CD4-positive, alpha-beta T cell treated with Interleukin-21 for 1 hour (primary cell): ENCODE measurements around the gene PCDH18.
"Not testable (repeated sequence)": the region's sequence is repeated elsewhere in the genome, so short reads cannot be mapped to it uniquely, and the experiment has no call there.

Experiments used
- DNase-seq: peaks from one replicate; pipeline ENCODE4 v3.0.0-alpha.2; 2020

Gene PCDH18, protein sequence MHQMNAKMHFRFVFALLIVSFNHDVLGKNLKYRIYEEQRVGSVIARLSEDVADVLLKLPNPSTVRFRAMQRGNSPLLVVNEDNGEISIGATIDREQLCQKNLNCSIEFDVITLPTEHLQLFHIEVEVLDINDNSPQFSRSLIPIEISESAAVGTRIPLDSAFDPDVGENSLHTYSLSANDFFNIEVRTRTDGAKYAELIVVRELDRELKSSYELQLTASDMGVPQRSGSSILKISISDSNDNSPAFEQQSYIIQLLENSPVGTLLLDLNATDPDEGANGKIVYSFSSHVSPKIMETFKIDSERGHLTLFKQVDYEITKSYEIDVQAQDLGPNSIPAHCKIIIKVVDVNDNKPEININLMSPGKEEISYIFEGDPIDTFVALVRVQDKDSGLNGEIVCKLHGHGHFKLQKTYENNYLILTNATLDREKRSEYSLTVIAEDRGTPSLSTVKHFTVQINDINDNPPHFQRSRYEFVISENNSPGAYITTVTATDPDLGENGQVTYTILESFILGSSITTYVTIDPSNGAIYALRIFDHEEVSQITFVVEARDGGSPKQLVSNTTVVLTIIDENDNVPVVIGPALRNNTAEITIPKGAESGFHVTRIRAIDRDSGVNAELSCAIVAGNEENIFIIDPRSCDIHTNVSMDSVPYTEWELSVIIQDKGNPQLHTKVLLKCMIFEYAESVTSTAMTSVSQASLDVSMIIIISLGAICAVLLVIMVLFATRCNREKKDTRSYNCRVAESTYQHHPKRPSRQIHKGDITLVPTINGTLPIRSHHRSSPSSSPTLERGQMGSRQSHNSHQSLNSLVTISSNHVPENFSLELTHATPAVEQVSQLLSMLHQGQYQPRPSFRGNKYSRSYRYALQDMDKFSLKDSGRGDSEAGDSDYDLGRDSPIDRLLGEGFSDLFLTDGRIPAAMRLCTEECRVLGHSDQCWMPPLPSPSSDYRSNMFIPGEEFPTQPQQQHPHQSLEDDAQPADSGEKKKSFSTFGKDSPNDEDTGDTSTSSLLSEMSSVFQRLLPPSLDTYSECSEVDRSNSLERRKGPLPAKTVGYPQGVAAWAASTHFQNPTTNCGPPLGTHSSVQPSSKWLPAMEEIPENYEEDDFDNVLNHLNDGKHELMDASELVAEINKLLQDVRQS

DNA sequence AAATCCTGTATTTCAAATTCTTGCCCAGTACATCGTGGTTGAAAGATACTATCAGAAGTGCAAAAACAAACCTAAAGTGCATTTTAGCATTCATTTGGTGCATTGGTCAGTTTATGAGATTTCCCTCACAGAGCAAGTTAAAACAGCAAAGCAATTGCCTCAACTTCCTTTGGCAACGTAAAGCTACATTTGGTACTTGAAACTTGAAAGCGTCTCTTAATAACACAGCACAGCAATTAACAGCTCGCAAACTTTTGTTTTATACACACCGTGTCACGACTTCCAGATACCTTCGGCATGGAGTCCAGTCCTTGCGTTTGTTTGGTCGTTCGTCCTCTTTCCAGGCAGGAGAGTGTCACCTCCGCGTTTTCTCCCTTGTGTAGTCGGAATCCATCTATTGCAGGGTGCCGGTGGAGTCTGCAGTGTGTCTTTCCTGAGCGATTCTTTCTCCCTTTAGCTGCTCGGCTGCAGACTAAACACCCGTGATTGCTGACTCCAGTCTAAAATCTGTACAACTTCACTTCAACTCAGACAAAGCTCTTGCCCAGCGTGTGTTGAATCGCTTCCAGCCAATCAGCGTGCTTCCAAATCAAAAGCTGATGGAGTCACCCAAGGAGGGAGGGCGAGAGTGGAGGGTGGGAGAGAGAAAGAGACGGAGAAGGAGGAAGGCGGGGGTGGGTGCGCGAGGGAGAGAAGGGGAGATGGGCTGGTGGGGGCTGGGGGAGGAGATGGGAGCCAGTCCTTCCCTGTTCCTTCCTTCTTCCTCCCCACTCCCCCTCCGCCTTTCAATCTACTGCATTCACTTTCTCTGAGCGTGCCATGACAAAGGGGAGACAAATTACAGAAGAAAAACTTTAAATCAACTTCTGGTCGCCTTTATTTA is at the start of gene PCDH18:
Gene PCDH18, minus strand, starts transcription at position 509 of the 883 bp plus-strand sequence. Its CDS starts 406 bp downstream, at position 103.
- DNase-seq, result peak; percentile 34

DNA sequence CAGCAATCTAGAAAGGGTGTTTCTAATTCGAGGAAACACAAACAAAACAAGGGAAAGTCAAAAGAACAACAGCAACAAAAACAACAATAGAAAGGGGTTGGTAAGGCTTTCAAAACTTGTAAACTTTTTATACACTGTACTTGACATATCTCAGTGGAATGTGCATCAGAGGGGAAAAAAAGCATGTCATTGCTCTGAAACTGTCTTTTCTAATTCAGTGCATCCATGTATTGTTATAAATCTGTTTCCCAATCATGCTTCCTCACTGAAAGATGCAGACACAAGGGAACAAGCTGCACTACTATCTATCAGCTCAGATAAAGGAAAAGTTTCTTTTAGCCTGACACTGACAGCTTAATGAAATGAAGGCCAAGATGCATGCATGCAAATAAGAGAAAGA is 44.2 kb upstream of the PCDH18 start:
- no peak for DNase-seq

DNA sequence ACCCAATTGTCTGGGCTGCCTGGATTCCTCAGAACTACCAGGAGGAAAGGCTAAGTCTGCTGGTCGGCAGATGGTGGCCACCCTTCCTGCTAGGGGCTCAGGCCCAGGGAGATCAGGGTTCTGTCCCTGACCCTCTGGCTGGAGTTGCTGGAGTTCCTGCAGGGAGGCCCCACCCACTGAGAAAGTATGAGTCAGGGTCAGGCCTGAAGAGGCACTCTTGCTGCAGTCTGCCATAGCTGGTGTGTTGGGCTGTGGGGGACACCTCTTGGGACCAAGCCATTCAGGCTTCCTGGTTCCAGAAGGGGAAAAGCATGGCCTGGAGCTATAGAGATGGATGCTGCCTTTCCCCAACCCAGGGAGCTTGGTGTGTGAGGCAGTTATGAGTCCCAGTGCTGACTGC is 40.4 kb upstream of the PCDH18 start:
- no peak for DNase-seq

DNA sequence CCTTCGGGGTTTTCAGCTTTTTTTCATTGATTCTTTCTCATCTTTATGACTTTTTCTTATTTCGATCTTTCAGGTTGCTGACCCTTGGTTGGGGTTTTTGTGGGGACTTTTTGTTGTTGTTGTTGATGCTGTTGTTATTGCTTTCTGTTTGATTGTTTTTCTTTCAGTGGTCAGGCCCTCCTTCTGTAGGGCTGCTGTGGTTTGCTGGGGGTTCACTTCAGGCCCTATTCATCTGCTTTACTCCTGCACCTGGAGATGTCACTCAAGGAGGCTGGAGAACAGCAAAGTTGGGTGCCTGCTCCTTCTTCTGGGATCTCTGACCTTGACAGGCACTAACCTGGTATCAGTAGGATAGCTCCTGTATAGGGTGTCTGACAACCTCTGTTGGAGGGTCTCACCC is 39.9 kb upstream of the PCDH18 start:
- DNase-seq, result no peak

DNA sequence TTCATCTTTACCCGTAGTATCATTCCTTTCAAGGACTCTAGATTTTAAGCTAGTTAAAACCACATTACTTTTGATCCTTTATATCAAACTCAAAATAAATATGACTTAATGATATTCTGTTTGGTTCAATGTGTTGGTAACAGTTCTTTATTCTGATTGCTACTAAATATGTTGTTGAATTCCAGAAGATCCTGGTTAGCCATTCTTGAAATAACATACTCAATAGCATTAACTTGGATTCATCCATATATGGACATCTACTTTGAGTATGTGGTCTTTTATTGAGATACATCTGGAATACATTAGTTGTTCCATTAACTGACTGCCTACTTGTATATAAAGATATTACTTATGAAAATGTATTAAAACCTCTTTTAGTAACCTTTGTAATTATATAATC is 27.5 kb upstream of the PCDH18 start:
- no peak for DNase-seq

DNA sequence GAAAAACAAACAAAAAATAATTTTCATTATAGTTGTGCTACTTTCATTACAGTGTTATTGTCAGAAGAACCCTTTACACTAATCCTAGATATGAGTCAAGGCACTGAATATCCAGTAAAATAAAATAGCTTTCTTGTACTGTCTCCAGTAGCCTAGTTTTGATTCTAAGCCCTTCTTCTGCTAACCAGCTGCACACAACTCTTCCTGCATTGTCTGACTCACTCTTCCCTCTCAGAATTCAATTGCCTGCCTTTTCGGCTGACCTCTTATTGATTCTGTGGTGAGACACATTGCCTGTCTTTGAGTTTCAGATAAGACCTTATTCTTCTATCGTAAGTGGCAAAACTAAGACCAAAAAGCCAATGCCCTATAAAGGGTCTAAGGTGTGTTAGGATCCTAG is 26.7 kb upstream of the PCDH18 start:
- DNase-seq, result no peak

DNA sequence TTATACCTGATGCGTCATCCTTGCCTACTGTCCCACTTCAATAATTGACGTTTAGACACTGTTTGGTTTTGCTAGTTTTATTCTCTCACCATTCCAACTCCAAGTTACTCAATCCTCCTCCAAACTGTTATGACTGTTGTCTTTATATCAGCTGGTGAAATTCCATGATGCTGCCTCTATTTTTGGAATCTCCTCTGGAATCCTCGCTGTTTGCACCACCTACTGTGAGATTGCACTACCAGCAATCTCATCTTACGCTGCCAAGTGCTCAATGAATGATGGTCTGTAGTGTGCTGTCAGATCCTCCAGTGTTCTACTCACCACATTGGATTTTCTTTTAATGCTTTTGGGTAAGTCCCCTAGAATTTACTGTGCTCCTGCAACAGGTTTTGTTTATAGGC is 13.2 kb upstream of the PCDH18 start:
- DNase-seq, result no peak

DNA sequence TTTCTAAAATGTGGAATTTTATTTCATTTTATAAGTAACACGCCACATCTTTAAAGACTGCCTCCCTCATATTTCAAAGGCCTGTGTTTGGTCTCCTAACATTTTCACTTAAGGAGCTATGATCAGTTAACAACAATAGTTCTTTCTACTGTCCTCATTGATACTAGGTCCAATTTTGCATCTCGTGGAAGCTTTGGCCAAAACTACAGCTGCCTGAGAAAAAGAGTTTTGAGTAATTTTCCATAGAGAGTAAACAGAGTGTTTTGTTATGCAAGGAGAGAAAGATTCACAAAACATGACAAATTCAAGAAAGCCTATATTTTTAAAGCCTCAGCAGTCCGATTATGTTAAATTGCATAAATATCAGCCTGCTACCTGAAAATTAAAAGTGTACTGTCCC is 11.4 kb upstream of the PCDH18 start:
- no peak for DNase-seq

DNA sequence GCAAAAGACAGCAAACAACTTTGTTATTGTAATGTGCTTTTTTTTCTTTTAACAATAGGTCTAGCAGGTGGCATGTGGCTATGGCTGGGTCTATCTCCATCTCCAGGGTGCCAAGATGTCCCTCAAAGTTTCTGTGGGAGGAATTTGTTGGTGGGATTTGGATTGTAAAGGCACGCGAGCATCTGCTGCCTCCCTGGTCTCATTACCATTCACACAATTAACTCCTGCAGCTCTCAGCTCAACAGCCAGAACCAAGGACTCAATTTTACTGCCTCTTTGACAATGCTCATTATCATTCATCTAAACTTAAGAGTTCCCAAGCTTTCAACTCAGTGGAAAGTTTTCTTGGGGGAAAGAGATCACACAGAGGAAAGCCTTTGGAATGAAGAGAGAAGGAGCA is 10.9 kb upstream of the PCDH18 start:
- no peak for DNase-seq

DNA sequence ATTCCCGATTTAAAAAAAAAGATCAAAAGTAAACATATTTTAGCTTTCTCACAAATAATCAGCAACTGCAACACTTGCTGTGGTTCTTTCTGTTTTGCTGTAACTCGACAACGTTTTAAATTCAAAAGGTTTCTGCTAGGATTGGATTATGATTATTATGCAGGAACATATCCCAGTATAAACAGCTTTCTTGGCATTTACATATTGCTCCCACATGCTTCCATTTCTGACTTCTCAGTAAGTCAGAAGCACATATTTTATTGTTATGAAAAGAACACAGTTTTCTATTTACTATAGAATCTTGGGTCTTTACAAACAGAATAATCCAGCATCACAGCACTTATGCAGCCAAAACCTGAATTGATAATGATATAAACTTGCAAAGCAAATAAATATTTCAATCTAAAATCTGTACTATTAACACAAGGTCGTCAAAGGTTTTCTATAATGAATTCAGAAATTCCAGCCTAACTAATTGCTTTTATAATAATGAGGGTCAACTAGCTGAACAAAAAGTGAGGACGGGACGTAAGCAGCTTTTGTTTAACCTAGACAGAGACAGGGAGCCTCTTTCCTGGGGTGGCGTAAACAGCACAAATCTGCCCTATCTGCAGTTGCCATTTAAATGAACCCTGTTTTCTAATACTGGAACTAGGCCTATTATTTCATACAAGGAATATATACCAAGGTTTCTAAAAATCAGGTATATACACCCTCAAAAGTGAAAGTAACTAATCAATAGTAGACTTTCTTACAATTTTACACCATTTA is 9.8 kb upstream of the PCDH18 start:
- no peak for DNase-seq

DNA sequence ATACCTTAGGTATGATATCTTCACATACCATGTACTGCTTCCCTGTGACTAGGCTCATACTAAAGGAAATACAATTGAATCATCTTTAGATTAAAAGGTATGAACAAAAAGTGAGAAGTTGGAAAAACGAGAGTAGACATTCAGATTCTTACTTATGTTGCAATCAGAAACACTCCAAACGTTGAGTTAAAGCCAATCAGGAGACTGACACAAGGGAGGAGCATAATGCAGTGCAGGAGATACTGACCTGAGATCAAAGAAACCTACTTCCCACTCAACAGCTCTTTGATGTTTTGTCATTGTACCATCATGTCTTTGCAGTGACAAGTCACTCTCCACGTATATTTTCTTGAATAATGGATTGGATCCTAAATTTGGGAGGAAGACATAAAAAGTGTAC is 8.9 kb upstream of the PCDH18 start:
- no peak for DNase-seq

DNA sequence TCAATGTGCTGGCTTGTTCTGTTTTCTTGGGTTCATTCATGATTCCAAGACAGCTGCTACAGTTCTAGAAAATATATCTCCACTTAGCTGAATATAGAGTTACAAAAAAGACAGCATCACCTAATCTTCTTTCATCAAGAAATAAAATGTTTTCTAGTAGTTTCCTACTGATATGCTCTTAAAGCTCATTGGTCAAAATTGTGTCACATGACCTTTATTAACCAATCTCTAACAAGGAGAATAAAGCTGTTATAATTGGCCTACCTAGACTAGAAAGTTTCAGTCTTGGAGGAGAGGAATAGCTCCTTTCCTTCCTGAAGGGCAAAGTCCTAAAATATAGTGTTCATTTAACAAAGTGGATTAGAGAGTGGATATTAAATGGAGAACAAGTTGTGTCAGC is 8.1 kb upstream of the PCDH18 start:
- no peak for DNase-seq

DNA sequence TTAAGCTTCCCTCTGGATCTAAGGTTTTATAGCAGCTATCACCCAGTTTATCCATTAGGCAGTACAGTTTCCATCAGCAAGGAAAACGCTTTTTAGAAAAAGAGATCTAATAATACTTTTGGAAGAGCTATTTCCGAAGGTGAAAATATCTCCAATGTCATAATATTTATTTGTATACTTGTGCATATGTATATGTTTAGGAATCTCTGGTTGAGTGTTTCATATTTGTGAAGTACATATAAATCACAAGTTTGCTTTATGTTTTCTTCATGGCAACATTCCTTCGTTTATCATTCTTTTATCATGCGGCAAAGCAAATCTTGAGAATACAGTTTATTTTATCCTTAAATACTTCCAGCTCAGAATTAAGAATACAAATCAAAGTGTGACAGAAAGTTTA is 6.2 kb upstream of the PCDH18 start:
- no peak for DNase-seq

DNA sequence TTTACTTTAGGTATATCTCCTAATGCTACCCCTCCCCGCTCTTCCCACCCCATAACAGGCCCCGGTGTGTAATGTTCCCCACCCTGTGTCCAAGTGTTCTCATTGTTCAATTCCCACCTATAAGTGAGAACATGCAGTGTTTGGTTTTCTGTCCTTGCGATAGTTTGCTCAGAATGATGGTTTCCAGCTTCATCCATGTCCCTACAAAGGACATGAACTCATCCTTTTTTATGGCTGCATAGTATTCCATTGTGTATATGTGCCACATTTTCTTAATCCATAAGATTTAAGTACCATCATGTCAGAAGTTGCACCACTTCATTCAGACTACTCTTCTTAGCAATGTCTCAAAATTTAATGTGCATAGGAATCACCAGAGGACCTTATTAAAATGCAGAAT is 5.5 kb upstream of the PCDH18 start:
- DNase-seq, result not testable (repeated sequence)

DNA sequence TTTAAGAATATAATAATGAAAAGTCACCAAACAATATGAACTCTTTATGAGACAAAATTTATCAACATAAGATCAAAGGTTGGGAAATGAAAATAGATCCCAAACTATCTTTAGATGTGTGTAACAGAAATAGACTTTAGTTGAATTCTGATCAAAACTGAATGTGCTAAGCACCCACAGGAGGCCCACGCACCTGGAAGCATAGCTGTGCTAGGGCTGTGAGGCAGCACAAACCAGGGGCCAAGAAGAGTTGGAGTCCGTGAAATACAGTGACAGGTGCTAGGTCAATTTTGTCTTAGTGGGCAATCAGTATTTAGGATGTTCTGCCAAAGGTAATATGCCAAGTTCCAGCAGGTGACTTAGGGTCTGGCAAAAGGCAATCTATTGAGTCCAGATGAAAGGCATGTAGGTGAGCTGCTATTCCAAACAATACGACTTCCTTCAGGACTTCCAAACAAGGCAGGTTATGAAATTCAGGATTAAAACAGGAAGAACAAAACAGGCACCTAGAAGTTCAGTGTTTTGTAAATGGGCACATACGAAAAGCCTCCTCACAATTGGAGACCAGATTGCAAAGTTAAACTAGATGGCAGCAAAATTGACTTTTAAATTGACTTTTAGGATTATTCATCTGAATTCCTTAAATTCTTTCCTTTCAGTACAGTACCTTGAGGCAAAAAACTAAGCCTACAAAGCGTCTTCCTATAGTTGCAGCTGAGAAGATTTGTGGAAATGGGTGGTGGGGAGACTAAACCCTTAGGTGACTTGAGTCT is 4.7 kb upstream of the PCDH18 start:
- no peak for DNase-seq

DNA sequence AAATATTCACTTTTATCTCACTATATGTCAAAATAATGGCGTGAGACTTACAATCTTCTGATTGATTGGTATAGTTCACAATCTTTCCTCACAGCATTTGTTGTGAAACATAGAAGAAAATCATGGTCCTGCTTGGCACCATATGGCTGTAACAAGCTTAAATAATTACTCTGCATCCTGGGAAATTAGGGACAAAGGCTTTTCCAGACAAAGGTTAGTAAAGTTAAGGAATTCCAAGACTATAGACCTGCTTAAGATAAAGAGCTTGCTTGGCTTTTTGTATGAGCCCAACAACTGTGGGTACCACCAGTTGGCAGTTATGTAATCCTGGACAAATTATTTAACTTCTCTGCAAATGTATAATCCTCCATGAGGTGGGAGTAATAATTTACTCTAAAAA is 3.4 kb upstream of the PCDH18 start:
- no peak for DNase-seq

DNA sequence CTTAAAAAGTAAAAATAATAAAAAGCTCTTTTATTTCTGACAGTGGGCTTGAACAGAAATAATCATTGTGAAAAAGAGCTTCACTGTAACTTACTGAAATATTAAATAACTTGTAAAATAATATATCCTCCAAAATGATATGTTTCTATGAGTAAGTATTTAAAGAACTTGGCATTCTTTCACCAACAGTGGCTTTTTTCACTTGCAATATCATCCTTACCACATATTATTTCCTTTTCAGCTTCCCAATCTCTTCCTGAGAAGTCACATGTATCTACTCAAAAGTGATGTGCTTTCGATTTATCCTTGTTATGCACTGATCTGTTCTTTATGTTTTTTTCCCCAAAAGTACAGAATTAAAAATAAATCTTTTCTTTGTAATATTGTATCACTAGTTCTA is 2.2 kb upstream of the PCDH18 start:
- no peak for DNase-seq

DNA sequence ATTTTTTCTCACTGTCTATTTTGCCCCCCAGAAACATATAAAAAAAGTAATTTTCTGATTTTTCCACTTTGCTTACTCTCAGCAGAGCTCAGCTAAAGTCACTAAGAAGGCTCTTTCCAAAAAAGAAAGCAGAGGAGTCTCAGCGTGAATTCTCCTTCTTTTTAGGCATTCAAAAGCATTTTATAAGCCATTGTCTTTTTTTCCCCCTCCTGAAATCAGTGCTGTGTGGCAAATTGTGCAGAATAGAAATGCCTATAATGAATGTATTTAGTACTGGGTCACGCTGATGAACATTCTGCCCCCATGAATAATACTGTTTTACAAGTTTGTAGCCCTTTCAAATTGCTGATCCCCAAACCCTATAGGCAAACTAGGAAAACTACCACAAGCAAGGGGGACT is 1.6 kb upstream of the PCDH18 start:
- no peak for DNase-seq

DNA sequence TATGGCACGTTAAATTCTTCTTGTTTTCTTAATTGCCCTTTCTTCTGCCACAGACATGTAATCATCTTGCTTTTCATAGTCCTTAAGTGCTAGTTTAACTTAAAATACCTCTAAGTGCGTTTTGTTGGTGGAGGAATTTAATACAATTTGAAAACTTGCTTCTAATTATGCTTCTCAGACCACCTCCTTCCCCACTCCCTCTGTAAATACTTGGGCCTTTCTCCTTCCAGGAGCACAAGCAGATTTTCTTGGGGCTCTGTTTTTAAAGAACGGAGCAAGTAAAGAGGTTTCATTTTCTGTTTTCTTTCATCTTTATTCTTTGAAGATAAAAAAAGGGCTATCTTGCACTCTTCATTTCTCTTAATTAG is 559 bp upstream of the PCDH18 start:
- DNase-seq, result no peak

DNA sequence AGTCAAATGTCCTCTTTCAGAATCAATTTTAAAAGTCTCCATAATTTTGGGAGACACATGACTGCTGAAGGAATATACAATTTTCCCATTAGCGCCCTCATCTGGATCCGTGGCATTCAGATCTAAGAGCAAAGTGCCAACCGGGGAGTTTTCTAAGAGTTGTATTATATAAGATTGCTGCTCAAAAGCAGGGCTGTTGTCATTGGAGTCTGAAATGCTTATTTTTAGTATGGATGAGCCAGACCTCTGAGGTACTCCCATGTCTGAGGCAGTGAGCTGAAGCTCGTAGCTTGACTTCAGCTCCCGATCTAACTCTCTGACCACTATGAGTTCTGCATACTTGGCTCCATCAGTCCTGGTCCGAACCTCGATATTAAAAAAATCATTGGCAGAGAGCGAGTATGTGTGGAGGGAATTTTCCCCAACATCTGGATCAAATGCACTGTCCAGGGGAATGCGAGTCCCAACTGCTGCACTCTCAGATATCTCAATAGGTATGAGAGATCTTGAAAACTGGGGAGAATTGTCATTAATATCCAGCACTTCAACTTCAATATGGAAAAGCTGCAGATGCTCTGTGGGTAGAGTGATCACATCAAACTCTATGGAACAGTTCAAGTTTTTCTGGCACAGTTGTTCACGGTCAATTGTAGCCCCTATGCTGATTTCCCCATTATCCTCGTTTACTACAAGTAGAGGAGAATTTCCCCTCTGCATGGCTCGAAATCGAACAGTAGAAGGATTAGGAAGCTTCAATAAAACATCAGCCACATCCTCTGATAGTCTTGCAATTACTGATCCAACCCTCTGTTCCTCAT is 917 bp downstream of the PCDH18 start:
- DNase-seq, result no peak
